ENCODE measurements around the gene EYA2. TPM values are rescaled to one million over a fixed set of nuclear protein-coding genes. Genes with fewer than 3 reads are reported as not detected.

EYA2 gene
- total and polyA plus RNA-seq, 2 experiments from 2014 or later, result 0.18 TPM; not detected in 1

GRCh38 chr20:47011984-47012383 is 117.3 kb downstream of the EYA2 start:
- H3K9ac ChIP-seq, result no peak overlapping the region
- H3K36me3 ChIP-seq (ENCODE audit: low read depth), result no peaks in the 10 kb centered on the region
- no peaks in the 10 kb centered on the region for H3K27me3 ChIP-seq (replicated peaks; ENCODE audit: insufficient read depth)
- 74 to 77% methylated on average over 5 of the region's 5 CpGs for WGBS, 2 experiments (ENCODE audit: low coverage in 1 of 2, low lambda C conversion rate in 2 of 2, missing lambda C conversion rate in 2 of 2)
- H3K79me2 ChIP-seq (ENCODE audit: insufficient read depth), result no peaks in the 10 kb centered on the region
- no peak overlapping the region for H3K4me3 ChIP-seq
- no peaks in the 10 kb centered on the region for H3K4me1 ChIP-seq (ENCODE audit: insufficient read depth)
- H3K27ac ChIP-seq, result no peak overlapping the region
- H3K9me3 ChIP-seq (ENCODE audit: low read depth), result no peaks in the 10 kb centered on the region
- in situ Hi-C loops (cut with MboI), result no loop called here
- H4K20me1 ChIP-seq (ENCODE audit: insufficient read depth), result no peaks in the 10 kb centered on the region
- H3K4me2 ChIP-seq (ENCODE audit: unreplicated experiment), result no peak overlapping the region
- TF ChIP-seq EZH2phosphoT487 (IDR thresholded peaks at IDR 0.05; ENCODE audit: insufficient read depth, low read depth) (no peak), EZH2 (IDR thresholded peaks at IDR 0.05; ENCODE audit: insufficient read depth, poor library complexity, severe bottlenecking) (no peak)
- H3F3A ChIP-seq (ENCODE audit: insufficient read depth), result no peaks in the 10 kb centered on the region
- no peaks in the 10 kb centered on the region for H3K9me2 ChIP-seq (ENCODE audit: insufficient read depth)
- H2AFZ ChIP-seq, result no peak overlapping the region
- DNase-seq, result no peak

GRCh38 chr20:47013606-47014005 is 119.0 kb downstream of the EYA2 start:
- Histone ChIP-seq H3K4me2 (ENCODE audit: unreplicated experiment) (no peak overlapping the region), H3K4me1 (ENCODE audit: insufficient read depth) (no peaks in the 10 kb centered on the region), H3K36me3 (ENCODE audit: low read depth) (no peaks in the 10 kb centered on the region), H3K27me3 (replicated peaks; ENCODE audit: insufficient read depth) (no peaks in the 10 kb centered on the region), H3K27ac (no peak overlapping the region), H4K20me1 (ENCODE audit: insufficient read depth) (no peaks in the 10 kb centered on the region), H3K79me2 (ENCODE audit: insufficient read depth) (no peaks in the 10 kb centered on the region), H3K9me3 (ENCODE audit: low read depth) (no peaks in the 10 kb centered on the region), H2AFZ (no peak overlapping the region), H3F3A (ENCODE audit: insufficient read depth) (no peaks in the 10 kb centered on the region), H3K4me3 (no peak overlapping the region), H3K9me2 (ENCODE audit: insufficient read depth) (no peaks in the 10 kb centered on the region), H3K9ac (no peak overlapping the region)
- 65 to 66% methylated on average over 8 of the region's 8 CpGs for WGBS, 2 experiments (ENCODE audit: low coverage in 1 of 2, low lambda C conversion rate in 2 of 2, missing lambda C conversion rate in 2 of 2)
- TF ChIP-seq EZH2 (IDR thresholded peaks at IDR 0.05; ENCODE audit: insufficient read depth, poor library complexity, severe bottlenecking) (no peak), EZH2phosphoT487 (IDR thresholded peaks at IDR 0.05; ENCODE audit: insufficient read depth, low read depth) (no peak)
- no peak for DNase-seq
- in situ Hi-C loops (cut with MboI), result no loop called here

DNA sequence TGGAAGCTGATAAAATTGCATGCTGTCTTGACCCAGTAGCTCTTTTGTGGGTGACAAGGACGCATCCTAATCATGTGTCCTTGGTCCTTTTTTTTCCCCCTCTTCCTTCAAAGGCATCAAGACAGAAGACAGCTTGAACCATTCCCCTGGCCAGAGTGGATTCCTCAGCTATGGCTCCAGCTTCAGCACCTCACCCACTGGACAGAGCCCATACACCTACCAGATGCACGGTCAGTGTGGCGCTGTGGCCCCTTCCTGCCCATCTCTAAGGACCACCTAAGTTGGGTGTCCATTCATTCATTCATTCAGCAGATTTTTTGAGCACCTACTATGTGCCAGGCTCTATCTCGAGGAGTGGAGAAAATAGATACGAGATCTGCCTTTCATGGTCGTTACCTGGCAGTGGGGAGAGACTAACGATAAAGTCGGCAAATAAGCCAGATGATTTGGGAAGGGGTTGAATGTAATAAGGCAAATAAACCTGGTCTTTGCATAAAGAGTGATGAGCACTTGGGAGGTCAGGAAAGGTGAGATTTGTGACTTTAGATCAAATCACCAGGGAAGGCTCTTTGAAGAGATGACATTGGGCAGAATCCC is 121.5 kb downstream of the EYA2 start:
- Histone ChIP-seq H3F3A (ENCODE audit: insufficient read depth) (no peaks in the 10 kb centered on the region), H4K20me1 (ENCODE audit: insufficient read depth) (no peaks in the 10 kb centered on the region), H3K36me3 (ENCODE audit: low read depth) (no peaks in the 10 kb centered on the region), H3K9me2 (ENCODE audit: insufficient read depth) (no peaks in the 10 kb centered on the region), H3K4me2 (ENCODE audit: unreplicated experiment) (no peak overlapping the region), H3K9me3 (ENCODE audit: low read depth) (no peaks in the 10 kb centered on the region), H3K79me2 (ENCODE audit: insufficient read depth) (no peaks in the 10 kb centered on the region), H3K9ac (no peak overlapping the region), H2AFZ (no peak overlapping the region), H3K27me3 (replicated peaks; ENCODE audit: insufficient read depth) (peaks cover 6% of the 10 kb centered on the region; the same call in 1 of the 2 replicates), H3K4me3 (no peak overlapping the region), H3K27ac (no peak overlapping the region), H3K4me1 (ENCODE audit: insufficient read depth) (no peaks in the 10 kb centered on the region)
- in situ Hi-C loops (cut with MboI), result no loop called here
- 80% methylated on average over 8 of the region's 8 CpGs for WGBS, 2 experiments (ENCODE audit: low coverage in 1 of 2, low lambda C conversion rate in 2 of 2, missing lambda C conversion rate in 2 of 2)
- TF ChIP-seq EZH2phosphoT487 (IDR thresholded peaks at IDR 0.05; ENCODE audit: insufficient read depth, low read depth) (no peak), EZH2 (IDR thresholded peaks at IDR 0.05; ENCODE audit: insufficient read depth, poor library complexity, severe bottlenecking) (no peak)
- no peak for DNase-seq

DNA sequence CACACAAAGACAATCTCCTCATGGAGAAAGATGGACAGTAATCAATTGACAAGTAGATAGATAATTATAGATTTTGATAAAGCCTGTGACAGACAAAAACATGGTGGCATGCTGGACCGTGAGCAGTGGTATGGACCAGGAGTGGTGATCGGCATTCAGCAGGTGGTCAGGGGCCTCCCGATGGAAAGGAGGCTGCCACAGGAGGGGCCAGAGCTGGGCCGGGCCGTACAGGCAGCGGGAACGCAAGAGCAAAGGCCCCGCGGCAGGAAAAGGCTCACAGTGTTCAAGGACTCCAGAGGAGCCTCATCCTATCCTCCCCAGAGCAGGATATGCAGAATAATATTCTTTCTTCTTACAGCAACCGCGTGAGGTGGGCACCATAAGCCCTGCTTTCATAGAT is 123.7 kb downstream of the EYA2 start:
- Histone ChIP-seq H3K27me3 (replicated peaks; ENCODE audit: insufficient read depth) (peaks cover 6% of the 10 kb centered on the region; the same call in 1 of the 2 replicates), H3K4me3 (no peak overlapping the region), H2AFZ (no peak overlapping the region), H3K9me3 (ENCODE audit: low read depth) (no peaks in the 10 kb centered on the region), H3K4me1 (ENCODE audit: insufficient read depth) (no peaks in the 10 kb centered on the region), H3K27ac (no peak overlapping the region), H3K9ac (no peak overlapping the region), H3K36me3 (ENCODE audit: low read depth) (no peaks in the 10 kb centered on the region), H4K20me1 (ENCODE audit: insufficient read depth) (no peaks in the 10 kb centered on the region), H3K79me2 (ENCODE audit: insufficient read depth) (no peaks in the 10 kb centered on the region), H3F3A (ENCODE audit: insufficient read depth) (no peaks in the 10 kb centered on the region), H3K4me2 (ENCODE audit: unreplicated experiment) (no peak overlapping the region), H3K9me2 (ENCODE audit: insufficient read depth) (no peaks in the 10 kb centered on the region)
- 73 to 76% methylated on average over 11 of the region's 11 CpGs for WGBS, 2 experiments (ENCODE audit: low coverage in 1 of 2, low lambda C conversion rate in 2 of 2, missing lambda C conversion rate in 2 of 2)
- no peak for TF ChIP-seq EZH2phosphoT487 (IDR thresholded peaks at IDR 0.05; ENCODE audit: insufficient read depth, low read depth)
- no peak for TF ChIP-seq EZH2 (IDR thresholded peaks at IDR 0.05; ENCODE audit: insufficient read depth, poor library complexity, severe bottlenecking)
- DNase-seq, result no peak
- in situ Hi-C loops (cut with MboI), result no loop called here

Data from GM23248 (cell line).